ENCODE data around the gene ARHGEF28.

Gene ARHGEF28

GRCh38 chr5:73605223-73606087 lies 20.5 kb upstream of the ARHGEF28 start:
- no peak for TF ChIP-seq CTCF (IDR thresholded peaks at IDR 0.05)

GRCh38 chr5:73606206-73606753 lies 19.7 kb upstream of the ARHGEF28 start:
- peaks cover 16% of the 10 kb centered on the region for H3K9me3 Mint-ChIP-seq
- no peak overlapping the region for H3K4me3 Mint-ChIP-seq
- no peak for DNase-seq
- no peaks in the 10 kb centered on the region for H3K36me3 Mint-ChIP-seq (ENCODE audit: low read depth)
- H3K27ac Mint-ChIP-seq = no peak overlapping the region
- TF ChIP-seq CTCF (IDR thresholded peaks at IDR 0.05) = no peak
- H3K27me3 Mint-ChIP-seq (ENCODE audit: low read depth, poor library complexity) = peaks cover 10% of the 10 kb centered on the region
- H3K4me1 Mint-ChIP-seq = no peaks in the 10 kb centered on the region

More at GRCh38 chr5:73605223-73606087, 20.5 kb upstream of the ARHGEF28 start:
- no peak for DNase-seq
- Mint-ChIP-seq H3K4me3 (no peak overlapping the region), H3K27me3 (ENCODE audit: low read depth, poor library complexity) (peaks cover 4% of the 10 kb centered on the region), H3K4me1 (no peaks in the 10 kb centered on the region), H3K9me3 (peaks cover 8% of the 10 kb centered on the region), H3K36me3 (ENCODE audit: low read depth) (no peaks in the 10 kb centered on the region), H3K27ac (no peak overlapping the region)

- H3K4me1 Mint-ChIP-seq = no peaks in the 10 kb centered on the region
- peaks cover 10% of the 10 kb centered on the region for H3K9me3 Mint-ChIP-seq
- no peak for TF ChIP-seq CTCF (IDR thresholded peaks at IDR 0.05)
- no peak overlapping the region for H3K4me3 Mint-ChIP-seq
- H3K36me3 Mint-ChIP-seq (ENCODE audit: low read depth) = no peaks in the 10 kb centered on the region
- H3K27ac Mint-ChIP-seq = no peak overlapping the region
- peaks cover 10% of the 10 kb centered on the region for H3K27me3 Mint-ChIP-seq (ENCODE audit: low read depth, poor library complexity)
- no peak for DNase-seq
Measured at GRCh38 chr5:73607228-73607627, 18.8 kb upstream of the ARHGEF28 start.

GRCh38 chr5:73612799-73613198 lies 13.2 kb upstream of the ARHGEF28 start:
- Mint-ChIP-seq H3K9me3 (peaks cover 9% of the 10 kb centered on the region), H3K4me3 (no peak overlapping the region), H3K27me3 (ENCODE audit: low read depth, poor library complexity) (peaks cover 11% of the 10 kb centered on the region), H3K36me3 (ENCODE audit: low read depth) (no peaks in the 10 kb centered on the region), H3K27ac (no peak overlapping the region), H3K4me1 (peaks cover 6% of the 10 kb centered on the region)
- no peak for DNase-seq
- TF ChIP-seq CTCF (IDR thresholded peaks at IDR 0.05) = no peak

- H3K27ac Mint-ChIP-seq = no peak overlapping the region
- peaks cover 20% of the 10 kb centered on the region for H3K27me3 Mint-ChIP-seq (ENCODE audit: low read depth, poor library complexity)
- no peak overlapping the region for H3K4me3 Mint-ChIP-seq
- no peaks in the 10 kb centered on the region for H3K36me3 Mint-ChIP-seq (ENCODE audit: low read depth)
- H3K9me3 Mint-ChIP-seq = peaks cover 9% of the 10 kb centered on the region
- peaks cover 6% of the 10 kb centered on the region for H3K4me1 Mint-ChIP-seq
- no peak for TF ChIP-seq CTCF (IDR thresholded peaks at IDR 0.05)
- no peak for DNase-seq
Measured at GRCh38 chr5:73615085-73615484, 10.9 kb upstream of the ARHGEF28 start.
